ENCODE data around the gene TBC1D22B.

Gene TBC1D22B

GRCh38 chr6:37354526-37355384 is 97.2 kb downstream of the TBC1D22B start (continued):
- 0 out of 2 replicates have a peak, but pooled peaks have one; percentile 1 for TF ChIP-seq ZBTB11 (tag by site-specific recombination; conservative IDR thresholded peaks at IDR 0.05; ENCODE audit: low read depth)
- TF ChIP-seq ZNF146 (tag by site-specific recombination; IDR thresholded peaks at IDR 0.05): no peak
- TF ChIP-seq ZNF544 (tag by site-specific recombination; IDR thresholded peaks at IDR 0.05): no peak
- TF ChIP-seq ZEB2 (tag by site-specific recombination; IDR thresholded peaks at IDR 0.05): no peak
- TF ChIP-seq PRDM10 (tag by site-specific recombination; IDR thresholded peaks at IDR 0.05): 0 out of 2 replicates have a peak, but pooled peaks have one; percentile 10
- no peak for TF ChIP-seq ZNF2 (tag by site-specific recombination; IDR thresholded peaks at IDR 0.05)
- peak; percentile 65 for TF ChIP-seq ZFHX2 (tag by site-specific recombination; conservative IDR thresholded peaks at IDR 0.05)
- TF ChIP-seq ZNF280D (tag by site-specific recombination; IDR thresholded peaks at IDR 0.05): no peak
- peak; percentile 68; the same call in 1 of the 2 replicates for TF ChIP-seq PATZ1 (tag by site-specific recombination; IDR thresholded peaks at IDR 0.05)
- TF ChIP-seq GLIS2 (tag by site-specific recombination; IDR thresholded peaks at IDR 0.05): peak; percentile 64; the same call in 1 of the 2 replicates
- no peak for TF ChIP-seq ZNF350 (tag by site-specific recombination; IDR thresholded peaks at IDR 0.05)
- peak; percentile 74 for TF ChIP-seq ZBTB20 (tag by site-specific recombination; IDR thresholded peaks at IDR 0.05)
- peak; percentile 4; the same call in 1 of the 2 replicates for TF ChIP-seq ZNF335 (tag by site-specific recombination; conservative IDR thresholded peaks at IDR 0.05)
- TF ChIP-seq ZNF175 (tag by site-specific recombination; IDR thresholded peaks at IDR 0.05): no peak
- TF ChIP-seq ZNF121 (tag by site-specific recombination; IDR thresholded peaks at IDR 0.05): no peak
- no peak for TF ChIP-seq KLF1 (tag by site-specific recombination; IDR thresholded peaks at IDR 0.05)
- peak; percentile 48 for TF ChIP-seq ZBTB26 (tag by site-specific recombination; optimal IDR thresholded peaks at IDR 0.05)
- peak; percentile 25; the same call in 1 of the 2 replicates for TF ChIP-seq ZNF561 (tag by site-specific recombination; IDR thresholded peaks at IDR 0.05; ENCODE audit: borderline replicate concordance)
- no peak for TF ChIP-seq ZNF211 (tag by site-specific recombination; IDR thresholded peaks at IDR 0.05; ENCODE audit: low read depth)

All from HEK293 (cell line).